ENCODE data around the gene CHSY1.

DNA sequence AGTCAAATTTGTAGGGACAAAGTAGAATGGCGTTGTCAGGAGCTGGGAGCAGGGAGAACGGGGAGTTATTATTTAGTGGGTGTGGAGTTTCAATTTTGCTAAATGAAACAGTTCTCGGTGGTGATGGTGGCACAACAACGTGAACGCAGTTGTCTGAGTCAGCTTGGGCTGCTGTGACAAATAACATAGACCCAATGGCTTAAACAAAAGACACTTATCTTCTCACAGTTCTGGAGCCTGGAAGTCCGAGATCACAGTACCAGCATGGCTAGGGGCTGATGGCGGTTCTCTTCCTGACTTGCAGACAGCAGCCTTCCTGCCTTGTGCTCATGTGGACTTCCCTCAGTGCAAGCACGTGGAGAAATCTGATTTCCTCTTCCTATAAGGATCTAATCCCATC is 90.2 kb downstream of the CHSY1 start:
- TF ChIP-seq JUN (CRISPR knock-in tag; IDR thresholded peaks at IDR 0.05) (no peak), TEAD4 (CRISPR knock-in tag; IDR thresholded peaks at IDR 0.05) (no peak), ELF4 (CRISPR knock-in tag; IDR thresholded peaks at IDR 0.05; ENCODE audit: low read depth) (no peak), ZNF121 (CRISPR knock-in tag; IDR thresholded peaks at IDR 0.05) (no peak), GRHL2 (CRISPR knock-in tag; IDR thresholded peaks at IDR 0.05; ENCODE audit: insufficient replicate concordance, severe bottlenecking) (no peak), IRF2 (CRISPR knock-in tag; IDR thresholded peaks at IDR 0.05; ENCODE audit: borderline replicate concordance, low read depth) (no peak)
- TF ChIP-seq, protein P1, sequence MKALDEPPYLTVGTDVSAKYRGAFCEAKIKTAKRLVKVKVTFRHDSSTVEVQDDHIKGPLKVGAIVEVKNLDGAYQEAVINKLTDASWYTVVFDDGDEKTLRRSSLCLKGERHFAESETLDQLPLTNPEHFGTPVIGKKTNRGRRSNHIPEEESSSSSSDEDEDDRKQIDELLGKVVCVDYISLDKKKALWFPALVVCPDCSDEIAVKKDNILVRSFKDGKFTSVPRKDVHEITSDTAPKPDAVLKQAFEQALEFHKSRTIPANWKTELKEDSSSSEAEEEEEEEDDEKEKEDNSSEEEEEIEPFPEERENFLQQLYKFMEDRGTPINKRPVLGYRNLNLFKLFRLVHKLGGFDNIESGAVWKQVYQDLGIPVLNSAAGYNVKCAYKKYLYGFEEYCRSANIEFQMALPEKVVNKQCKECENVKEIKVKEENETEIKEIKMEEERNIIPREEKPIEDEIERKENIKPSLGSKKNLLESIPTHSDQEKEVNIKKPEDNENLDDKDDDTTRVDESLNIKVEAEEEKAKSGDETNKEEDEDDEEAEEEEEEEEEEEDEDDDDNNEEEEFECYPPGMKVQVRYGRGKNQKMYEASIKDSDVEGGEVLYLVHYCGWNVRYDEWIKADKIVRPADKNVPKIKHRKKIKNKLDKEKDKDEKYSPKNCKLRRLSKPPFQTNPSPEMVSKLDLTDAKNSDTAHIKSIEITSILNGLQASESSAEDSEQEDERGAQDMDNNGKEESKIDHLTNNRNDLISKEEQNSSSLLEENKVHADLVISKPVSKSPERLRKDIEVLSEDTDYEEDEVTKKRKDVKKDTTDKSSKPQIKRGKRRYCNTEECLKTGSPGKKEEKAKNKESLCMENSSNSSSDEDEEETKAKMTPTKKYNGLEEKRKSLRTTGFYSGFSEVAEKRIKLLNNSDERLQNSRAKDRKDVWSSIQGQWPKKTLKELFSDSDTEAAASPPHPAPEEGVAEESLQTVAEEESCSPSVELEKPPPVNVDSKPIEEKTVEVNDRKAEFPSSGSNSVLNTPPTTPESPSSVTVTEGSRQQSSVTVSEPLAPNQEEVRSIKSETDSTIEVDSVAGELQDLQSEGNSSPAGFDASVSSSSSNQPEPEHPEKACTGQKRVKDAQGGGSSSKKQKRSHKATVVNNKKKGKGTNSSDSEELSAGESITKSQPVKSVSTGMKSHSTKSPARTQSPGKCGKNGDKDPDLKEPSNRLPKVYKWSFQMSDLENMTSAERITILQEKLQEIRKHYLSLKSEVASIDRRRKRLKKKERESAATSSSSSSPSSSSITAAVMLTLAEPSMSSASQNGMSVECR (CRISPR knock-in tag; IDR thresholded peaks at IDR 0.05; ENCODE audit: borderline replicate concordance) = no peak
- TF ChIP-seq, protein P2, sequence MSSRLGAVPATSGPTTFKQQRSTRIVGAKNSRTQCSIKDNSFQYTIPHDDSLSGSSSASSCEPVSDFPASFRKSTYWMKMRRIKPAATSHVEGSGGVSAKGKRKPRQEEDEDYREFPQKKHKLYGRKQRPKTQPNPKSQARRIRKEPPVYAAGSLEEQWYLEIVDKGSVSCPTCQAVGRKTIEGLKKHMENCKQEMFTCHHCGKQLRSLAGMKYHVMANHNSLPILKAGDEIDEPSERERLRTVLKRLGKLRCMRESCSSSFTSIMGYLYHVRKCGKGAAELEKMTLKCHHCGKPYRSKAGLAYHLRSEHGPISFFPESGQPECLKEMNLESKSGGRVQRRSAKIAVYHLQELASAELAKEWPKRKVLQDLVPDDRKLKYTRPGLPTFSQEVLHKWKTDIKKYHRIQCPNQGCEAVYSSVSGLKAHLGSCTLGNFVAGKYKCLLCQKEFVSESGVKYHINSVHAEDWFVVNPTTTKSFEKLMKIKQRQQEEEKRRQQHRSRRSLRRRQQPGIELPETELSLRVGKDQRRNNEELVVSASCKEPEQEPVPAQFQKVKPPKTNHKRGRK (CRISPR knock-in tag; IDR thresholded peaks at IDR 0.05; ENCODE audit: borderline replicate concordance) = no peak
- TF ChIP-seq, protein P3, sequence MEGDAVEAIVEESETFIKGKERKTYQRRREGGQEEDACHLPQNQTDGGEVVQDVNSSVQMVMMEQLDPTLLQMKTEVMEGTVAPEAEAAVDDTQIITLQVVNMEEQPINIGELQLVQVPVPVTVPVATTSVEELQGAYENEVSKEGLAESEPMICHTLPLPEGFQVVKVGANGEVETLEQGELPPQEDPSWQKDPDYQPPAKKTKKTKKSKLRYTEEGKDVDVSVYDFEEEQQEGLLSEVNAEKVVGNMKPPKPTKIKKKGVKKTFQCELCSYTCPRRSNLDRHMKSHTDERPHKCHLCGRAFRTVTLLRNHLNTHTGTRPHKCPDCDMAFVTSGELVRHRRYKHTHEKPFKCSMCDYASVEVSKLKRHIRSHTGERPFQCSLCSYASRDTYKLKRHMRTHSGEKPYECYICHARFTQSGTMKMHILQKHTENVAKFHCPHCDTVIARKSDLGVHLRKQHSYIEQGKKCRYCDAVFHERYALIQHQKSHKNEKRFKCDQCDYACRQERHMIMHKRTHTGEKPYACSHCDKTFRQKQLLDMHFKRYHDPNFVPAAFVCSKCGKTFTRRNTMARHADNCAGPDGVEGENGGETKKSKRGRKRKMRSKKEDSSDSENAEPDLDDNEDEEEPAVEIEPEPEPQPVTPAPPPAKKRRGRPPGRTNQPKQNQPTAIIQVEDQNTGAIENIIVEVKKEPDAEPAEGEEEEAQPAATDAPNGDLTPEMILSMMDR (IDR thresholded peaks at IDR 0.05) = no peak
- TF ChIP-seq, protein P4, sequence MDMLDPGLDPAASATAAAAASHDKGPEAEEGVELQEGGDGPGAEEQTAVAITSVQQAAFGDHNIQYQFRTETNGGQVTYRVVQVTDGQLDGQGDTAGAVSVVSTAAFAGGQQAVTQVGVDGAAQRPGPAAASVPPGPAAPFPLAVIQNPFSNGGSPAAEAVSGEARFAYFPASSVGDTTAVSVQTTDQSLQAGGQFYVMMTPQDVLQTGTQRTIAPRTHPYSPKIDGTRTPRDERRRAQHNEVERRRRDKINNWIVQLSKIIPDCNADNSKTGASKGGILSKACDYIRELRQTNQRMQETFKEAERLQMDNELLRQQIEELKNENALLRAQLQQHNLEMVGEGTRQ (CRISPR knock-in tag; IDR thresholded peaks at IDR 0.05) = no peak
- TF ChIP-seq, protein P5, sequence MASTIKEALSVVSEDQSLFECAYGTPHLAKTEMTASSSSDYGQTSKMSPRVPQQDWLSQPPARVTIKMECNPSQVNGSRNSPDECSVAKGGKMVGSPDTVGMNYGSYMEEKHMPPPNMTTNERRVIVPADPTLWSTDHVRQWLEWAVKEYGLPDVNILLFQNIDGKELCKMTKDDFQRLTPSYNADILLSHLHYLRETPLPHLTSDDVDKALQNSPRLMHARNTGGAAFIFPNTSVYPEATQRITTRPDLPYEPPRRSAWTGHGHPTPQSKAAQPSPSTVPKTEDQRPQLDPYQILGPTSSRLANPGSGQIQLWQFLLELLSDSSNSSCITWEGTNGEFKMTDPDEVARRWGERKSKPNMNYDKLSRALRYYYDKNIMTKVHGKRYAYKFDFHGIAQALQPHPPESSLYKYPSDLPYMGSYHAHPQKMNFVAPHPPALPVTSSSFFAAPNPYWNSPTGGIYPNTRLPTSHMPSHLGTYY (CRISPR knock-in tag; IDR thresholded peaks at IDR 0.05) = no peak
- TF ChIP-seq, protein P6, sequence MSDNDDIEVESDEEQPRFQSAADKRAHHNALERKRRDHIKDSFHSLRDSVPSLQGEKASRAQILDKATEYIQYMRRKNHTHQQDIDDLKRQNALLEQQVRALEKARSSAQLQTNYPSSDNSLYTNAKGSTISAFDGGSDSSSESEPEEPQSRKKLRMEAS (CRISPR knock-in tag; IDR thresholded peaks at IDR 0.05) = no peak
- TF ChIP-seq, protein P7, sequence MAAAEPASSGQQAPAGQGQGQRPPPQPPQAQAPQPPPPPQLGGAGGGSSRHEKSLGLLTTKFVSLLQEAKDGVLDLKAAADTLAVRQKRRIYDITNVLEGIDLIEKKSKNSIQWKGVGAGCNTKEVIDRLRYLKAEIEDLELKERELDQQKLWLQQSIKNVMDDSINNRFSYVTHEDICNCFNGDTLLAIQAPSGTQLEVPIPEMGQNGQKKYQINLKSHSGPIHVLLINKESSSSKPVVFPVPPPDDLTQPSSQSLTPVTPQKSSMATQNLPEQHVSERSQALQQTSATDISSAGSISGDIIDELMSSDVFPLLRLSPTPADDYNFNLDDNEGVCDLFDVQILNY (CRISPR knock-in tag; IDR thresholded peaks at IDR 0.05) = no peak
- TF ChIP-seq, protein P8, sequence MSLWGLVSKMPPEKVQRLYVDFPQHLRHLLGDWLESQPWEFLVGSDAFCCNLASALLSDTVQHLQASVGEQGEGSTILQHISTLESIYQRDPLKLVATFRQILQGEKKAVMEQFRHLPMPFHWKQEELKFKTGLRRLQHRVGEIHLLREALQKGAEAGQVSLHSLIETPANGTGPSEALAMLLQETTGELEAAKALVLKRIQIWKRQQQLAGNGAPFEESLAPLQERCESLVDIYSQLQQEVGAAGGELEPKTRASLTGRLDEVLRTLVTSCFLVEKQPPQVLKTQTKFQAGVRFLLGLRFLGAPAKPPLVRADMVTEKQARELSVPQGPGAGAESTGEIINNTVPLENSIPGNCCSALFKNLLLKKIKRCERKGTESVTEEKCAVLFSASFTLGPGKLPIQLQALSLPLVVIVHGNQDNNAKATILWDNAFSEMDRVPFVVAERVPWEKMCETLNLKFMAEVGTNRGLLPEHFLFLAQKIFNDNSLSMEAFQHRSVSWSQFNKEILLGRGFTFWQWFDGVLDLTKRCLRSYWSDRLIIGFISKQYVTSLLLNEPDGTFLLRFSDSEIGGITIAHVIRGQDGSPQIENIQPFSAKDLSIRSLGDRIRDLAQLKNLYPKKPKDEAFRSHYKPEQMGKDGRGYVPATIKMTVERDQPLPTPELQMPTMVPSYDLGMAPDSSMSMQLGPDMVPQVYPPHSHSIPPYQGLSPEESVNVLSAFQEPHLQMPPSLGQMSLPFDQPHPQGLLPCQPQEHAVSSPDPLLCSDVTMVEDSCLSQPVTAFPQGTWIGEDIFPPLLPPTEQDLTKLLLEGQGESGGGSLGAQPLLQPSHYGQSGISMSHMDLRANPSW (CRISPR knock-in tag; conservative IDR thresholded peaks at IDR 0.05; ENCODE audit: low read depth) = no peak

Measured in WTC11 (cell line).